ENCODE measurements around the gene MCTP1.
"Not testable (repeated sequence)": the region's sequence is repeated elsewhere in the genome, so short reads cannot be mapped to it uniquely, and the experiment has no call there.

Gene MCTP1

DNA sequence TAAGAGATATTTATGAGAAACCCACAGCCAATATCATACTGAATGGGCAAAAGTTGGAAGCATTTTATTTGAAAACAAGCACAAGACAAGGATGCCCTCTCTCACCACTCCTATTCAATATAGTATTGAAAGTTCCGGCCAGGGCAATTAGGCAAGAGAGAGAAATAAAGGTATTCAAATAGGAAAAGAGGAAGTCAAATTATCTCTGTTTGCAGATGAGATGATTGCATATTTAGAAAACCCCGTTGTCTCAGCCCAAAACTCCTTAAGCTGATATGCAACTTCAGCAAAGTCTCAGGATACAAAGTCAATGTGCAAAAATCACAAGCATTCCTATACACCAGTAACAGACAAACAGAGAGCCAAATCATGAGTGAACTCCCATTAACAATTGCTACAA lies 325.6 kb downstream of the MCTP1 start:
- not testable (repeated sequence) for DNase-seq; H3K27me3 Mint-ChIP-seq; H3K9me3 Mint-ChIP-seq; H3K4me1 Mint-ChIP-seq (ENCODE audit: low read depth); H3K36me3 Mint-ChIP-seq (ENCODE audit: low read depth); H3K27ac Mint-ChIP-seq; H3K4me3 Mint-ChIP-seq

DNA sequence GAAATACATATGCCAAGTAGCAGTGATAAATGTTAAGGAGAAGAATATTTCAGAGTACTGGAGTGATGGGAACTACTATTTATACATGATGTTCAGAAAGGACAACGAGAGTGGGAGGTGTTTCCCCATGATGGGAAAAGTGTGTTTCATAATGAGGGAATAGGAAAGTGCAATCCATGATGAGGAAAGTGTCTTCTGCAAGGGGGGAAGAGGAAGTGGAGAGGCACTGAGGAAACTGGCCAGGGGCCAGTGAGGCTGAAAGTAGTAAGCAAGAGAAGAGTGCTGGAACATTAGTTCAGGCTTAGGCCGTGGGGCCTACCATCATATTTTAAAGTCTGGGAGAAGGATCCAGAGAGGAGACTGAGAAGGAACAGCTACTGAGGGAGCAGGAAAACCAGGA lies 339.2 kb downstream of the MCTP1 start:
- Mint-ChIP-seq H3K4me1 (ENCODE audit: low read depth) (no peaks in the 10 kb centered on the region), H3K27me3 (no peaks in the 10 kb centered on the region), H3K27ac (no peak overlapping the region), H3K36me3 (ENCODE audit: low read depth) (no peaks in the 10 kb centered on the region), H3K9me3 (no peaks in the 10 kb centered on the region), H3K4me3 (no peak overlapping the region)
- no peak for DNase-seq

GRCh38 chr5:94944160-94944559 lies 340.7 kb downstream of the MCTP1 start:
- Mint-ChIP-seq H3K4me1 (ENCODE audit: low read depth) (no peaks in the 10 kb centered on the region), H3K36me3 (ENCODE audit: low read depth) (no peaks in the 10 kb centered on the region), H3K27ac (no peak overlapping the region), H3K9me3 (no peaks in the 10 kb centered on the region), H3K27me3 (no peaks in the 10 kb centered on the region), H3K4me3 (no peak overlapping the region)
- no peak for DNase-seq

DNA sequence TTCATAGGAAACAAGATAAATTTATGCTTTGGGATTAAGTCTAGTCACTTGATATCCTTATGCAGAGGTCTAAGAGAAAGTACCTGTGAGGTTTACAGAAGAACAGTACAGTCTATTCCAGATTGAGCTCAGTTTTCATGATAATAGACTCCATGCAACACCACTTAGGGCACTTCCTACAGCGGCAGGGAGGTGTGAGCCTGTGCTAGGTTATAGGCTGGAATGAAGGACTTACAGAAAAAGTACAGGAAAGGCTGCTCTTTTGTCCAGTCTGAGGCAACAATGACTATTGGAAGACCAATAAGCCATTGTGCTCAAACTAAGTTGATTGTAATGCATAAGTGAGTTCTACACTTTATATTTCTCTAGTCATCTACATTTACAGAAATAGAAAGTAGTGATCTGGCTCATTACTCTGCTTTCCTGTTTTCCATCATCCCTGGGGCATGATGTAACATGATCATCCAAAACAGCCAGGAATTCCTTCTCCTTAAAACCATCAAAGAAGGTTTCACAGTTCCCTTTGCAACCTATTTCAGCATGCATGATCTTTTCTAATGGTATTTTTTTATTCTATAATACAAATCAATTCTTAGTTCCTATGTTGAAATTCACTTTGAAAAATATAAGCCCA lies 343.7 kb downstream of the MCTP1 start:
- Mint-ChIP-seq H3K36me3 (ENCODE audit: low read depth) (no peaks in the 10 kb centered on the region), H3K4me3 (no peak overlapping the region), H3K27ac (no peak overlapping the region), H3K9me3 (no peaks in the 10 kb centered on the region), H3K27me3 (no peaks in the 10 kb centered on the region), H3K4me1 (ENCODE audit: low read depth) (no peaks in the 10 kb centered on the region)
- DNase-seq: no peak

DNA sequence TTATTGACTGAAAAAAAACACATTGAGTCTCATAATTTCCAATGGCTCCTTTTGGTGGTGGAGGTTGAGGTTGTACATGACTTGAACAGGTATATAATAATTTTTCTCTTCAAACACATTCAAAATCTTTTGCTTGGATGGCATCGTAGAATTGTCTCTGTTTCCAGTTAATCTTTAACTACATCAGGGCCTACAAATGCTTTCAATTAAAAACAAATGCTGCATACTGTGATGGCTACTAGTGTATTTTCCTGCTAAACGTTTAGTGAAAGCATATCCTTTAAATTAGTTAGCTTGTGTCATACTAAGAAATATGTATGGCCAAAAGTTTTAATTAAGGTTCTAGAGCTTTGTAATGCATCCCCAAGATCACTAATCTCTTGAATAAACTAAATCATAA lies 352.6 kb downstream of the MCTP1 start:
- H3K4me1 Mint-ChIP-seq (ENCODE audit: low read depth): no peaks in the 10 kb centered on the region
- no peaks in the 10 kb centered on the region for H3K9me3 Mint-ChIP-seq

DNA sequence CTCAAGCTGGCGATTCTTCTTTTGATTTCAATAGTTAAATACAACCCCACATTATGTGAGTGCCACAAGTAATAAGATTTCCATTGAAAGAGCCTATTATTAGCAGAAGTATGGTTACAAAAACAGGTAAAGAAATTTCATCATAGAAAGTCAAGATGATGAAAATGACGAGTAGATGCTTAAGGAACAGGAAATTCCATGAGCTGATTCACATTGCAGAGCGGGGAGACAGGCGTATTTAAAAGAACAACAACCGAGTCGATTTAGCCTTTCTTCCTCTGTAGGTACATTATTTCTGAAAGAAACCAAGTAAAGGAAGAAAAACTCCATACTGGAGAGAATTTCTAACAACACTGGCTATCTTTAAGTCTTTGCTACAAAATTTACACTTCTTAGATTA lies 356.0 kb downstream of the MCTP1 start:
- Mint-ChIP-seq H3K4me3 (no peak overlapping the region), H3K4me1 (ENCODE audit: low read depth) (no peaks in the 10 kb centered on the region), H3K27me3 (peaks cover 4% of the 10 kb centered on the region), H3K9me3 (no peaks in the 10 kb centered on the region), H3K27ac (no peak overlapping the region), H3K36me3 (ENCODE audit: low read depth) (no peaks in the 10 kb centered on the region)
- no peak for DNase-seq

More for the DNA sequence above, 352.6 kb downstream of the MCTP1 start:
- no peaks in the 10 kb centered on the region for H3K36me3 Mint-ChIP-seq (ENCODE audit: low read depth)
- H3K27me3 Mint-ChIP-seq: peaks cover 4% of the 10 kb centered on the region
- no peak for DNase-seq
- no peak overlapping the region for H3K4me3 Mint-ChIP-seq
- no peak overlapping the region for H3K27ac Mint-ChIP-seq

- no peak for DNase-seq
- no peaks in the 10 kb centered on the region for H3K36me3 Mint-ChIP-seq (ENCODE audit: low read depth)
- no peaks in the 10 kb centered on the region for H3K4me1 Mint-ChIP-seq (ENCODE audit: low read depth)
- H3K9me3 Mint-ChIP-seq: no peaks in the 10 kb centered on the region
- H3K4me3 Mint-ChIP-seq: no peak overlapping the region
- H3K27ac Mint-ChIP-seq: no peak overlapping the region
- H3K27me3 Mint-ChIP-seq: peaks cover 3% of the 10 kb centered on the region
Observed at GRCh38 chr5:94920570-94920969, 364.3 kb downstream of the MCTP1 start.

GRCh38 chr5:94916619-94917018 lies 368.3 kb downstream of the MCTP1 start:
- Mint-ChIP-seq H3K27me3 (peaks cover 3% of the 10 kb centered on the region), H3K9me3 (no peaks in the 10 kb centered on the region), H3K27ac (no peak overlapping the region), H3K36me3 (ENCODE audit: low read depth) (no peaks in the 10 kb centered on the region), H3K4me3 (no peak overlapping the region), H3K4me1 (ENCODE audit: low read depth) (no peaks in the 10 kb centered on the region)
- DNase-seq: no peak

- no peak overlapping the region for H3K4me3 Mint-ChIP-seq
- no peak for DNase-seq
- H3K9me3 Mint-ChIP-seq: no peaks in the 10 kb centered on the region
- peaks cover 8% of the 10 kb centered on the region for H3K27me3 Mint-ChIP-seq
- no peak overlapping the region for H3K27ac Mint-ChIP-seq
- no peaks in the 10 kb centered on the region for H3K4me1 Mint-ChIP-seq (ENCODE audit: low read depth)
- no peaks in the 10 kb centered on the region for H3K36me3 Mint-ChIP-seq (ENCODE audit: low read depth)
Observed at GRCh38 chr5:94911276-94911675, 373.6 kb downstream of the MCTP1 start.

DNA sequence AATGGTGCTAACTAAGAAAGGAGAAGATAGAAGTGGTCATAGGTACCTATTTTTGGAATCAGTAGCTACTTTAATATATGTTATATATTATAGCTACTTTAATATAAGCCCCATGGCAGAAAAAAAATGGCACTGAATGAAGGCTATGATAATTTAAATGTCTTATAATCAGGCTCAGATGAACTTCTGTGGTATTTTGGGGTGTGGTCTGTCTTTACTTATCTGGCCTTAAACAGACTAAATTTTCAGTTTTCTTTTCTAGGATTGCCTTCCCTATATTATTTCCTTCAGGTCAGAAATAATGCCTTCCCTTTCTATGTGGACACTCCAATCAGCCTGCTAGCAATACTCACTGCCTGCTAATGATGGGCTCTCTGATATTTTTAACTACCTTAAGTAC lies 374.2 kb downstream of the MCTP1 start:
- no peaks in the 10 kb centered on the region for H3K4me1 Mint-ChIP-seq (ENCODE audit: low read depth)
- DNase-seq: no peak
- no peaks in the 10 kb centered on the region for H3K9me3 Mint-ChIP-seq
- H3K36me3 Mint-ChIP-seq (ENCODE audit: low read depth): no peaks in the 10 kb centered on the region
- no peak overlapping the region for H3K27ac Mint-ChIP-seq
- peaks cover 5% of the 10 kb centered on the region for H3K27me3 Mint-ChIP-seq
- H3K4me3 Mint-ChIP-seq: no peak overlapping the region

- H3K4me3 Mint-ChIP-seq: no peak overlapping the region
- H3K36me3 Mint-ChIP-seq (ENCODE audit: low read depth): no peaks in the 10 kb centered on the region
- H3K27ac Mint-ChIP-seq: no peak overlapping the region
- H3K27me3 Mint-ChIP-seq: peaks cover 5% of the 10 kb centered on the region
- DNase-seq: no peak
- H3K4me1 Mint-ChIP-seq (ENCODE audit: low read depth): no peaks in the 10 kb centered on the region
- H3K9me3 Mint-ChIP-seq: no peaks in the 10 kb centered on the region
Observed at GRCh38 chr5:94908889-94909480, 375.9 kb downstream of the MCTP1 start.

DNA sequence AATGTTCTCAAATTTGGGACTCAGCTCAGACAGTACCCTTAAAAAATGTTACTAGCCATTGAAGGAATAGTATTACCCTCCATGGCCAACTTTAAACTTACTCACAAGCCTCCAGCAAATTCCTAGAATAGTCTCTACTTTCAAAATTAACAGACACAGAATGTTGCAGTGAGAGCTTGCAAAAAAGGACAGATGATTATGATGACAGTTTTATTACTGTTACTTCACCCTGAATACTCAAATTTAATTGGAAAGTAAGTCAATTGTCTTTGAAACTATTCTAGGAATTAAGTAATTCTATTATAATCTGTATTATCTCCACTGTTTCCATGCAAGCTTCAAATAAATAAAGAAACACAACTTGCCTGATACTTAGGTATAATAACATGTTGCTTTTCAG lies 378.1 kb downstream of the MCTP1 start:
- H3K4me1 Mint-ChIP-seq (ENCODE audit: low read depth): no peaks in the 10 kb centered on the region
- H3K4me3 Mint-ChIP-seq: no peak overlapping the region
- H3K36me3 Mint-ChIP-seq (ENCODE audit: low read depth): no peaks in the 10 kb centered on the region
- DNase-seq: no peak
- H3K27me3 Mint-ChIP-seq: peaks cover 5% of the 10 kb centered on the region
- no peaks in the 10 kb centered on the region for H3K9me3 Mint-ChIP-seq
- H3K27ac Mint-ChIP-seq: no peak overlapping the region

- no peak for DNase-seq
- Mint-ChIP-seq H3K27ac (no peak overlapping the region), H3K9me3 (no peaks in the 10 kb centered on the region), H3K27me3 (peaks cover 3% of the 10 kb centered on the region), H3K4me3 (no peak overlapping the region), H3K4me1 (ENCODE audit: low read depth) (peaks cover 8% of the 10 kb centered on the region), H3K36me3 (ENCODE audit: low read depth) (no peaks in the 10 kb centered on the region)
Observed at GRCh38 chr5:94903726-94904125, 381.2 kb downstream of the MCTP1 start.

DNA sequence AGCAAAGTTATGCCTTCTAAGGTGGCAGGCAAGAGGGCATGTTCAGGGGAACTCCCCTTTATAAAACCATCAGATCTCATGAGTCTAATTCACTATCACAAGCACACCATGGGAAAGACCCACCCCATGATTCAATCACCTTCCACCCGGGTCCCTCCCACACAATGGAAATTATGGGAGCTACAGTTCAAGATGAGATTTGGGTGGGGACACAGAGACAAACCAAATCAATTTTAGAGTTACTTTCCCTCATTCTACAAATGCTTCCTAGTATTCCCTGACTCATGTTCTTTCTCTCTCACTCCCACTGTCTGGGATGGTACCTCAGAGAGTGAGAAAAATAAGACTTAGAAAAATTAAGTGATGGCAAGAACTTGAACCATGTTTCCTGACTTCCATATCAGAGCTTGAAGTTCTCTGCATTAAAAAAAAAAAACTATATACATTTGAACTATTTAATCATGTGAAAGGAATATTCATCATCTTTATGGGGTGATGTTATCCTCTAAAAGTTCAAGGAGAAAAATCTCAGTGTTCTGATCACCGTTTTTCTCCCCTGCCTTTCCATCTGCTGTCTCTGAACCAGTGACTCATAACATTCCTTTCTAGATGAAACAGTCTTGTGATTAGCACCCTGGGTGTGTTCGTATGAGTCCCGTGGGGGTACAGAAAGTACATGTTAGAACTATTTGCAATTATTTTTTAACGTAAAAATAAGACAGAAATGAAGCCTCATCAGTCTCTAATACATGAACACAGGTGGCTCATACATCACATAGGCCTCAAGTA lies 383.5 kb downstream of the MCTP1 start:
- H3K4me3 Mint-ChIP-seq: no peak overlapping the region
- peaks cover 8% of the 10 kb centered on the region for H3K4me1 Mint-ChIP-seq (ENCODE audit: low read depth)
- DNase-seq: no peak
- no peaks in the 10 kb centered on the region for H3K9me3 Mint-ChIP-seq
- peaks cover 3% of the 10 kb centered on the region for H3K27me3 Mint-ChIP-seq
- H3K36me3 Mint-ChIP-seq (ENCODE audit: low read depth): no peaks in the 10 kb centered on the region
- no peak overlapping the region for H3K27ac Mint-ChIP-seq

- Mint-ChIP-seq H3K9me3 (no peaks in the 10 kb centered on the region), H3K4me3 (no peak overlapping the region), H3K4me1 (ENCODE audit: low read depth) (peaks cover 8% of the 10 kb centered on the region), H3K36me3 (ENCODE audit: low read depth) (no peaks in the 10 kb centered on the region), H3K27ac (no peak overlapping the region), H3K27me3 (peaks cover 3% of the 10 kb centered on the region)
- DNase-seq: no peak
Observed at GRCh38 chr5:94900006-94900505, 384.8 kb downstream of the MCTP1 start.
